GM12872 (cell line): ENCODE results near the gene CCDC40.

Experiments
- TF ChIP-seq, protein P1 (sequence below): IDR thresholded peaks from 3 replicates; pipeline ENCODE4 v1.5.1; 2011; ENCODE audit warnings: low read depth, mild to moderate bottlenecking, low read length, moderate library complexity; ENCODE audit not compliant: insufficient read depth

CCDC40 gene

DNA sequence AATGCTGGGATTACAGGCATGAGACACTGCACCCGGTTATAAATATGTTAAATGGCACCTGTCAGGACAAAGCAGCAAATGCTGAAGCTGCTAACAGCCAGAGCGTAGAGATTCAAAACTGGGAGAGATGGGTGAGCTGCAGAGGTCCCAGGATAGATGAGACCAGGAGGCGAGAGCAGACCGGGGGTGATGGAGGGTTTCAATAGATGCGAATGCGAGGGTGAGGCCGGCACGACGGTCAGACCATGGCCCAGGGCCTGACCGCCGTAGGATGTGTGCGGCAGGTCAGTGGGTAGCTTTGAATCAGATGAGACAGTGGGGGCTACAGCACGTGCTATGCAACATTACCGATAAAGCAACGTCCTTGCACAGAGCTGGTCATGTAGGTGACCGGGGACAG is 14.3 kb downstream of the CCDC40 start:
- TF ChIP-seq, protein P1, sequence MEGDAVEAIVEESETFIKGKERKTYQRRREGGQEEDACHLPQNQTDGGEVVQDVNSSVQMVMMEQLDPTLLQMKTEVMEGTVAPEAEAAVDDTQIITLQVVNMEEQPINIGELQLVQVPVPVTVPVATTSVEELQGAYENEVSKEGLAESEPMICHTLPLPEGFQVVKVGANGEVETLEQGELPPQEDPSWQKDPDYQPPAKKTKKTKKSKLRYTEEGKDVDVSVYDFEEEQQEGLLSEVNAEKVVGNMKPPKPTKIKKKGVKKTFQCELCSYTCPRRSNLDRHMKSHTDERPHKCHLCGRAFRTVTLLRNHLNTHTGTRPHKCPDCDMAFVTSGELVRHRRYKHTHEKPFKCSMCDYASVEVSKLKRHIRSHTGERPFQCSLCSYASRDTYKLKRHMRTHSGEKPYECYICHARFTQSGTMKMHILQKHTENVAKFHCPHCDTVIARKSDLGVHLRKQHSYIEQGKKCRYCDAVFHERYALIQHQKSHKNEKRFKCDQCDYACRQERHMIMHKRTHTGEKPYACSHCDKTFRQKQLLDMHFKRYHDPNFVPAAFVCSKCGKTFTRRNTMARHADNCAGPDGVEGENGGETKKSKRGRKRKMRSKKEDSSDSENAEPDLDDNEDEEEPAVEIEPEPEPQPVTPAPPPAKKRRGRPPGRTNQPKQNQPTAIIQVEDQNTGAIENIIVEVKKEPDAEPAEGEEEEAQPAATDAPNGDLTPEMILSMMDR, result no peak

DNA sequence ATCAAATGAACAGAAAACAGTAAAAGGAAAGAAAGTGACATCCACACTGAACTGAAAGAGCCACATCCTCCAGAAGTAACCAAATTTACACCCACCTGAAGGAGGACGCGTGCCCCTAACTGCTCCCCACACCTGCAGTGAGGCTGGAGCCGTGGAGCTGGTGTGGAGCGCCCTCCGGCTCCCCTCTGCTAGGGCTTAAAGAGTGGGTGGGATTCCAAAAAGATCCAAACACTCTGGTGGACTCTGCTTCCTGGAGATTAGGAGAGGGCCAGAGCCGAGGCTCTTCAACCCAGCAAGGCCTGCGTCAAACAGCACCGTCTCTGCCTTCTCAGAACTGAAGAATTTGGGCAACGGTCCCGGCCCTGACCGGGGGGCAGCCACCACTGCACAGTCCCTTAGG is 15.2 kb downstream of the CCDC40 start:
- TF ChIP-seq, protein P1, result no peak

DNA sequence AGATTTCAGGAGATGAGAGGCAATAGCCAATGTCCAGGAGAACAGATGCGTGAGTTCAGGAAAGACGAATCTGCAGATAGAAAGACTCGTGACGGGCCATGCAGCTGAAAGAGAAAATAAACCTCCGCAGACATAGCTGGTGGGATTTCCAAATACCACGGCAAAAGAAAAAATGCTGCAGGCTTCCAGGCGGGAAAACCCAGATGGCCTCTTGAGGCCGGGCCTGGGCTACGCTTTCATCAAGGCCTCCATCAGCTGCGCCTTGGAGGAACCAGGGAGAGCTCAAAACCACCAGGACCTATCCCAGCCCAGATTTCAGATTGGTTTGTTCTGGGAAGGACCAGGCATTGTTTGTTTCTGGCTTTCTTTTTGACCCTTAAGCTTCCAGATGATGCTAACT is 16.7 kb downstream of the CCDC40 start:
- TF ChIP-seq, protein P1, result no peak

DNA sequence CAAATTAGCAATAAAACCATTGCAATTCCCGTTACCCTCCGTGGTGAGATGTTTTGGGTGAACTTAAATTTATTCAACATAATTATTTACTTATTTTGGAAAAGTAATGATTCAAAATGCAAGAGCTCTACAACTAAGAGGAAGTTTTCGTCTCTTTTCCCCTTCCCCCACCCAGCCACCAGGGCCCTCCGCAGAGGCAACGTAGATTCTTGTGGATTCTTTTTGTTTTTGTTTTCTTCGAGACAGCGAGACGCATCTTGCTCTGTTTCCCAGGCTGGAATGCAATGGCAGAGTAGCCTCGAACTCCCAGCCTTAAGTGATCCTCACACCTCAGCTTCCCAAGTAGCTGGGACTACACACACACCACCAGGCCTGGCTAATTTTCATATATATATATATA is 19.2 kb downstream of the CCDC40 start:
- TF ChIP-seq, protein P1, result no peak

DNA sequence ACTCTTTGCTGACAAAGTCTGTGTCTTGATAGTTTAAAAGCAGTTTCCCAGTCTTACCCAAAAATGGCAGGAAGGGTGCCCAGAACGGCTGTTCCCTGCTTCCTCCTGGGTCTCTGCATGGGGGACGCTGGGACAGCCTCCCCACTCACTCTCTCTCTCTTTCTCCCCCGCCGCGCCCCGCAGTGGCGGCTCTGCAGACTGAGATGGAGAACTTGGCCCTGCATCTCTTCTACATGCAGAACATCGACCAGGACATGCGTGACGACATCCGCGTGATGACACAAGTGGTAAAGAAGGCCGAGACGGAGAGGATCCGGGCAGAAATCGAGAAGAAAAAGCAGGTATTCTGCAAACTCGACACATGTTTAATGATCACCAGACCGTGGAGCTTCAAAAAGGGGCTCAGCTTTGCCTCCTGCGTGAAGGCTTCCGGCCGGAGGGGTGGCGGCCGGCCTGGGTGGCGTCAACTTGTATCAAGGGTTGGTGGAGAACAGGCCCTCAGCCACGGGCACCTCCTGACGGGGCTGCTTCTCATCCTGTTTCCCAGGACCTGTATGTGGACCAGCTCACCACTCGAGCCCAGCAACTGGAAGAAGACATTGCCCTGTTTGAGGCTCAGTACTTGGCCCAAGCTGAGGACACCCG is 22.0 kb downstream of the CCDC40 start:
- TF ChIP-seq, protein P1, result no peak

DNA sequence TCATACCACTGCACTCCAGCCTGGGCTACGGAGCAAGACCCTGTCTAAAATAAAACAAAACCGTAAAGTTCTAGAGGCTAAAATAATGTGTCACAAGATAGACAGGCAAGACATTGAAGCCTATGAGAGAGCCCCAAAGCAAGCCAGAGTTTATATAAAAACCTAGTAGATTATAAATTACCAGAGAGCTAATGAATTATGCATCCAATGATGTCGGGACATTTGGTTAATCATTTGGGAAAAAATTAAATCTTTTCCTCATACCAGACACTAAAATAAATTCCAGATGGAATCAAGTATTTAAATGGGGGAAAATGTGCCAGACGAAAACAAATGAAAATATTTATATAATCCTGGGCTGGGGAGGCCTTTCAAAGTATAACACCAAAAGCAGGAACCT is 24.2 kb downstream of the CCDC40 start:
- TF ChIP-seq, protein P1, result no peak

DNA sequence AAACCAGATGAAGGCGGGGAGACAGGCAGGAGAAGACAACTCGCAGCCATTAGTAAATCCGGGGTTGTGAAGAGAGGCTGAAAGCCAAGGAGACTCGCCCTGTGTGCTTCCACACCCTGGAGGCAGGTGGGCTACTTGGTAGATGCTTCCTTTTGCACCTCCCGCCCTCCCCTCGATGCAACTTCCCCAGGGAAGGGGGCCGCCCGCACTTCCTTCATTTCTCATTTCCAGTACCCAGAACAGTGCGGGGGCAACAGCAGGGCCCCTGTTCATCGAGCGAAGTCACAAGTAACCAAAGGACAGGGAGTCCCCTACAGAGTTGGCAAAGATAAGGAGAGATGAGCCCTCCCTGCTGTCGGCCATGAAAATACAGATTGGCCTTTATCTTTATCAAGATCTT is 25.0 kb downstream of the CCDC40 start:
- TF ChIP-seq, protein P1, result no peak
